CD4-positive, alpha-beta T cell (primary cell): ENCODE results near the gene HJURP. TPM values are rescaled to one million over a fixed set of nuclear protein-coding genes. Genes with fewer than 3 reads are reported as not detected.

ENCODE experiments used
- ATAC-seq: fragments of 200-7000 bp; cut with Tn5 transposase; one replicate; pipeline ENCODE4 v1.10.0; 2022; ENCODE audit warnings: mild to moderate bottlenecking; ENCODE audit not compliant: poor library complexity
- CTCF ChIA-PET: fragments of 350-600 bp; sonication (Branson Sonifier 250); formaldehyde crosslinking; loops from one replicate; lab custom pipeline; 2021; ENCODE audit warnings: antibody characterized with exemption, inconsistent platforms; lab: Charles Lee
- POLR2A ChIA-PET: fragments of 350-600 bp; sonication (Branson Sonifier 250); formaldehyde crosslinking; loops from one replicate; lab custom pipeline; 2021; ENCODE audit warnings: antibody characterized with exemption, inconsistent platforms; lab: Charles Lee
- DNase-seq, 14 experiments: peaks; one replicate each; pipeline ENCODE4 v3.0.0-alpha.2; 2013 to 2020; ENCODE audit warnings: mixed read lengths in 2 of 14
- H3K27ac ChIP-seq, 2 donors: one replicate each; pipeline versions ENCODE4 v1.5.1 to v1.7.0; 2013; ENCODE audit warnings: low read length in 2 of 2, low read depth in 1 of 2, mild to moderate bottlenecking in 1 of 2
- H3K27me3 ChIP-seq, 2 experiments: 1 replicate in 1 of 2; 2 replicates in 1 of 2; pipeline versions ENCODE4 v1.6.1 to v1.7.0; 2013; ENCODE audit warnings: low read length in 2 of 2, control low read depth in 1 of 2, mild to moderate bottlenecking in 1 of 2, moderate library complexity in 1 of 2; ENCODE audit not compliant: insufficient read depth in 2 of 2, control insufficient read depth in 1 of 2
- H3K36me3 ChIP-seq: one replicate; pipeline ENCODE4 v1.6.1; 2013; ENCODE audit warnings: low read length, control low read depth; ENCODE audit not compliant: insufficient read depth
- H3K4me1 ChIP-seq: one replicate; pipeline ENCODE4 v1.6.1; 2013; ENCODE audit warnings: low read length, control low read depth; ENCODE audit not compliant: insufficient read depth
- H3K4me3 ChIP-seq: one replicate; pipeline ENCODE4 v1.5.1; 2013; ENCODE audit warnings: mild to moderate bottlenecking, low read length, moderate library complexity
- H3K9me3 ChIP-seq, 2 experiments: 1 replicate in 1 of 2; 2 replicates in 1 of 2; pipeline versions ENCODE4 v1.6.1 to v1.7.0; 2013; ENCODE audit warnings: low read length in 2 of 2, mild to moderate bottlenecking in 2 of 2, control low read depth in 1 of 2, moderate library complexity in 1 of 2; ENCODE audit not compliant: control insufficient read depth in 1 of 2, insufficient read depth in 1 of 2
- H3K27ac Mint-ChIP-seq: one replicate; pipeline ENCODE4 v1.8.0; 2020; ENCODE audit warnings: mixed read lengths
- H3K27me3 Mint-ChIP-seq: one replicate; pipeline ENCODE4 v1.8.0; 2021; ENCODE audit warnings: mixed read lengths
- H3K36me3 Mint-ChIP-seq: one replicate; pipeline ENCODE4 v1.8.0; 2021; ENCODE audit warnings: low read depth, mixed read lengths
- H3K4me1 Mint-ChIP-seq: one replicate; pipeline ENCODE4 v1.8.0; 2021; ENCODE audit warnings: low read depth, mixed read lengths
- H3K4me3 Mint-ChIP-seq: one replicate; pipeline ENCODE4 v1.8.0; 2020; ENCODE audit warnings: mild to moderate bottlenecking, mixed read lengths
- H3K9me3 Mint-ChIP-seq: one replicate; pipeline ENCODE4 v1.8.0; 2020; ENCODE audit warnings: mixed read lengths
- CTCF ChIP-seq: fragments of 200-600 bp; IDR thresholded peaks from one replicate; pipeline ENCODE4 v1.8.0; 2022; ENCODE audit warnings: antibody characterized with exemption, mild to moderate bottlenecking
- intact Hi-C, 2 experiments: fragments of 100-400 bp; cut with DNase I in 1 of 2; cut with micrococcal nuclease in 1 of 2; formaldehyde crosslinking; loops; one replicate each; pipeline versions ENCODE4 v1.15.1 to v1.9.0; 2023 to 2025; cut with DNase I, micrococcal nuclease
- total RNA-seq, 174 experiments: library from RNA in 2 of 174; stranded (reverse) in 2 of 174; gene quantifications; one replicate each; pipeline ENCODE4 v1.2.3 and lab custom pipeline; 2021 to 2026

HJURP gene
- total RNA-seq, 2 experiments from 2014 or later: 0.22 to 0.25 TPM

GRCh38 chr2:233835230-233836186 lies 18.8 kb downstream of the HJURP start:
- no peaks in the 10 kb centered on the region for H3K27me3 ChIP-seq
- POLR2A ChIA-PET: no interaction called here
- H3K27ac Mint-ChIP-seq: no peak overlapping the region
- no peak for ATAC-seq
- H3K4me1 Mint-ChIP-seq: peaks cover 7% of the 10 kb centered on the region
- H3K9me3 ChIP-seq: peaks cover 0 to 4% of the 10 kb centered on the region in 2 experiments
- TF ChIP-seq CTCF: no peak
- CTCF ChIA-PET: no interaction called here
- H3K4me3 ChIP-seq: no peak overlapping the region
- H3K27ac ChIP-seq: no peak overlapping the region
- no peaks in the 10 kb centered on the region for H3K27me3 Mint-ChIP-seq
- no peak overlapping the region for H3K4me3 Mint-ChIP-seq
- H3K9me3 Mint-ChIP-seq: no peaks in the 10 kb centered on the region
- DNase-seq: peak in 1 of 14 experiments; percentile 19
- H3K36me3 ChIP-seq: no peaks in the 10 kb centered on the region
- H3K4me1 ChIP-seq: peaks cover 3% of the 10 kb centered on the region
- intact Hi-C loops: no loop called here
- H3K36me3 Mint-ChIP-seq: no peaks in the 10 kb centered on the region

GRCh38 chr2:233833345-233833744 lies 21.0 kb downstream of the HJURP start:
- Histone ChIP-seq H3K4me1 (peaks cover 3% of the 10 kb centered on the region), H3K9me3 (peaks cover 0 to 4% of the 10 kb centered on the region in 2 experiments), H3K27me3 (no peaks in the 10 kb centered on the region), H3K36me3 (no peaks in the 10 kb centered on the region), H3K4me3 (no peak overlapping the region), H3K27ac (no peak overlapping the region)
- H3K27me3 Mint-ChIP-seq: no peaks in the 10 kb centered on the region
- H3K27ac Mint-ChIP-seq: no peak overlapping the region
- H3K36me3 Mint-ChIP-seq: no peaks in the 10 kb centered on the region
- ChIA-PET CTCF (interaction anchor here (0.7 kb wide), 1 partner anchor 193 kb away, joined by 3 read pairs; no protein-coding TSS in a partner anchor), POLR2A (no interaction called here)
- intact Hi-C loops: no loop called here
- H3K4me3 Mint-ChIP-seq: no peak overlapping the region
- no peak for TF ChIP-seq CTCF
- H3K9me3 Mint-ChIP-seq: no peaks in the 10 kb centered on the region
- DNase-seq (peak in 1 of 14 experiments; percentile 12), ATAC-seq (no peak)
- peaks cover 4% of the 10 kb centered on the region for H3K4me1 Mint-ChIP-seq

GRCh38 chr2:233832869-233833311 lies 21.4 kb downstream of the HJURP start:
- Mint-ChIP-seq H3K36me3 (no peaks in the 10 kb centered on the region), H3K4me1 (no peaks in the 10 kb centered on the region), H3K4me3 (no peak overlapping the region), H3K27me3 (no peaks in the 10 kb centered on the region), H3K27ac (no peak overlapping the region), H3K9me3 (no peaks in the 10 kb centered on the region)
- peak in 1 of 14 experiments; percentile 15 for DNase-seq
- no peak for TF ChIP-seq CTCF
- H3K27ac ChIP-seq: no peak overlapping the region
- ChIA-PET CTCF (no interaction called here), POLR2A (no interaction called here)
- intact Hi-C loops: no loop called here
- H3K9me3 ChIP-seq: peaks cover 0 to 4% of the 10 kb centered on the region in 2 experiments
- no peaks in the 10 kb centered on the region for H3K27me3 ChIP-seq
- no peaks in the 10 kb centered on the region for H3K4me1 ChIP-seq
- no peak overlapping the region for H3K4me3 ChIP-seq
- ATAC-seq: no peak
- no peaks in the 10 kb centered on the region for H3K36me3 ChIP-seq
